Activated effector memory CD4-positive, alpha-beta T cell treated with anti-CD3 and anti-CD28 coated beads, Interleukin-2, amount 50 U/mL, for 16 hours (primary cell): ENCODE measurements around the gene CADM4.

Experiments used
- DNase-seq: peaks from one replicate; pipeline ENCODE4 v3.0.0-alpha.2; 2020

Gene CADM4

GRCh38 chr19:43578787-43579186, 60.9 kb downstream of the CADM4 start:
- no peak for DNase-seq

- no peak for DNase-seq
These were observed 63.4 kb downstream of the CADM4 start for GRCh38 chr19:43575955-43576878.

- peak; percentile 98 for DNase-seq
These were observed 64.3 kb downstream of the CADM4 start, which contains the start of the genes PINLYP and XRCC1 for GRCh38 chr19:43575156-43575950. Gene PINLYP (plus strand): TSS chr19:43575801. CDS start chr19:43577192, 1,391 bp downstream. Gene XRCC1 (minus strand): TSS chr19:43575527. CDS start chr19:43575458, 69 bp downstream.

GRCh38 chr19:43574424-43575155, 65.1 kb downstream of the CADM4 start:
- no peak for DNase-seq
